H9 (cell line): ENCODE results near the gene ASGR1. TPM values are rescaled to one million over a fixed set of nuclear protein-coding genes. Genes with fewer than 3 reads are reported as not detected.

Experiments used
- DNase-seq: peaks from one replicate; pipeline ENCODE4 v3.0.0-alpha.2; 2017
- H2AFZ ChIP-seq: one replicate; pipeline ENCODE4 v1.6.1; 2013; ENCODE audit warnings: mild to moderate bottlenecking, low read length, control low read depth, moderate library complexity
- H2AK5ac ChIP-seq: 2 replicates; pipeline ENCODE4 v1.6.1; 2013; ENCODE audit warnings: low read length, control low read depth, mixed read lengths; ENCODE audit not compliant: insufficient read length
- H2BK120ac ChIP-seq: one replicate; pipeline ENCODE4 v1.6.1; 2013; ENCODE audit warnings: low read depth, mild to moderate bottlenecking, low read length, control low read depth, inconsistent platforms; ENCODE audit not compliant: poor library complexity, severe bottlenecking
- H2BK12ac ChIP-seq: 2 replicates; pipeline ENCODE4 v1.6.1; 2013; ENCODE audit warnings: low read length, control low read depth, mixed read lengths, low read depth; ENCODE audit not compliant: insufficient read length
- H2BK15ac ChIP-seq: 2 replicates; pipeline ENCODE4 v1.6.1; 2013; ENCODE audit warnings: low read depth, low read length, control low read depth
- H2BK20ac ChIP-seq: one replicate; pipeline ENCODE4 v1.6.1; 2013; ENCODE audit warnings: low read depth, mild to moderate bottlenecking, low read length, control low read depth, inconsistent platforms; ENCODE audit not compliant: poor library complexity, severe bottlenecking
- H2BK5ac ChIP-seq: 2 replicates; pipeline ENCODE4 v1.6.1; 2013; ENCODE audit warnings: low read length, control low read depth, mixed read lengths; ENCODE audit not compliant: insufficient read length
- H3K14ac ChIP-seq: 2 replicates; pipeline ENCODE4 v1.6.1; 2013; ENCODE audit warnings: low read length, control low read depth; ENCODE audit not compliant: insufficient read depth
- H3K18ac ChIP-seq: 2 replicates; pipeline ENCODE4 v1.6.1; 2013; ENCODE audit warnings: low read depth, mild to moderate bottlenecking, mixed read lengths, low read length, control low read depth; ENCODE audit not compliant: insufficient read length
- H3K23ac ChIP-seq: 2 replicates; pipeline ENCODE4 v1.6.1; 2013; ENCODE audit warnings: low read length, control low read depth, mixed read lengths, low read depth; ENCODE audit not compliant: insufficient read length
- H3K23me2 ChIP-seq: 2 replicates; pipeline ENCODE4 v1.6.1; 2013; ENCODE audit warnings: low read depth, mild to moderate bottlenecking, mixed read lengths, low read length, control low read depth; ENCODE audit not compliant: insufficient read length, poor library complexity, severe bottlenecking
- H3K27ac ChIP-seq: 2 replicates; pipeline ENCODE4 v1.5.1; 2013; ENCODE audit warnings: low read length, control low read depth, mixed read lengths, low read depth; ENCODE audit not compliant: insufficient read length
- H3K27me3 ChIP-seq: 2 replicates; pipeline ENCODE4 v1.6.1; 2013; ENCODE audit warnings: low read length, control low read depth, inconsistent platforms; ENCODE audit not compliant: insufficient read depth
- H3K4ac ChIP-seq: 2 replicates; pipeline ENCODE4 v1.6.1; 2013; ENCODE audit warnings: low read depth, mild to moderate bottlenecking, control low read depth, inconsistent platforms, low read length, moderate library complexity
- H3K4me1 ChIP-seq: 2 replicates; pipeline ENCODE4 v1.6.1; 2013; ENCODE audit warnings: low read length, control low read depth, inconsistent platforms; ENCODE audit not compliant: insufficient read depth
- H3K4me2 ChIP-seq: 2 replicates; pipeline ENCODE4 v1.6.1; 2013; ENCODE audit warnings: low read length, control low read depth, mixed read lengths; ENCODE audit not compliant: insufficient read length, insufficient read depth
- H3K56ac ChIP-seq: 2 replicates; pipeline ENCODE4 v1.6.1; 2013; ENCODE audit warnings: low read depth, mild to moderate bottlenecking, mixed read lengths, low read length, control low read depth; ENCODE audit not compliant: insufficient read length
- H3K79me1 ChIP-seq: 2 replicates; pipeline ENCODE4 v1.6.1; 2013; ENCODE audit warnings: low read depth, mild to moderate bottlenecking, moderate library complexity, low read length, control low read depth, inconsistent platforms; ENCODE audit not compliant: insufficient read depth, poor library complexity, severe bottlenecking
- H3K79me2 ChIP-seq: 2 replicates; pipeline ENCODE4 v1.6.1; 2013; ENCODE audit warnings: low read length, control low read depth, inconsistent platforms; ENCODE audit not compliant: insufficient read depth
- H3K9ac ChIP-seq: 2 replicates; pipeline ENCODE4 v1.6.1; 2013; ENCODE audit warnings: low read length, control low read depth, mixed read lengths; ENCODE audit not compliant: insufficient read length; ENCODE audit errors: extremely low read depth
- H3K9me3 ChIP-seq: one replicate; pipeline ENCODE4 v1.6.1; 2013; ENCODE audit warnings: low read depth, low read length, inconsistent platforms; ENCODE audit not compliant: control insufficient read depth
- H3T11ph ChIP-seq: one replicate; pipeline ENCODE4 v1.6.1; 2013; ENCODE audit warnings: mild to moderate bottlenecking, low read length, control low read depth, inconsistent platforms
- H4K20me1 ChIP-seq: one replicate; pipeline ENCODE4 v1.6.1; 2013; ENCODE audit not compliant: control insufficient read depth, insufficient read length, insufficient read depth
- H4K5ac ChIP-seq: 2 replicates; pipeline ENCODE4 v1.6.1; 2013; ENCODE audit warnings: low read depth, mild to moderate bottlenecking, mixed read lengths, low read length, control low read depth; ENCODE audit not compliant: insufficient read length
- H4K8ac ChIP-seq: replicated peaks from 2 replicates; pipeline ENCODE4 v1.6.1; 2013; ENCODE audit warnings: low read length, control low read depth, mixed read lengths, low read depth; ENCODE audit not compliant: insufficient read length
- H4K91ac ChIP-seq: 2 replicates; pipeline ENCODE4 v1.6.1; 2013; ENCODE audit warnings: low read depth, mild to moderate bottlenecking, moderate library complexity, mixed read lengths, low read length, control low read depth; ENCODE audit not compliant: insufficient read length
- H3K27ac Mint-ChIP-seq, 3 experiments: 2 replicates in 2 of 3; 3 replicates in 1 of 3; pipeline ENCODE4 v1.8.0; 2020 to 2021; ENCODE audit warnings: mixed read lengths in 3 of 3, mild to moderate bottlenecking in 1 of 3, moderate library complexity in 1 of 3
- H3K27me3 Mint-ChIP-seq: 2 replicates; pipeline ENCODE4 v1.8.0; 2021; ENCODE audit warnings: low read depth, mild to moderate bottlenecking, moderate library complexity, mixed read lengths
- H3K36me3 Mint-ChIP-seq, 3 experiments: 2 replicates in 2 of 3; 3 replicates in 1 of 3; pipeline ENCODE4 v1.8.0; 2020 to 2021; ENCODE audit warnings: low read depth in 3 of 3, mixed read lengths in 3 of 3; ENCODE audit not compliant: insufficient read depth in 1 of 3
- H3K4me1 Mint-ChIP-seq, 2 experiments: 2 replicates each; pipeline ENCODE4 v1.8.0; 2020; ENCODE audit warnings: mixed read lengths in 2 of 2
- H3K4me3 Mint-ChIP-seq, 2 experiments: 2 replicates in 1 of 2; 3 replicates in 1 of 2; pipeline ENCODE4 v1.8.0; 2020 to 2021; ENCODE audit warnings: mild to moderate bottlenecking in 2 of 2, mixed read lengths in 2 of 2, moderate library complexity in 1 of 2
- H3K9me3 Mint-ChIP-seq, 2 experiments: 2 replicates in 1 of 2; 3 replicates in 1 of 2; pipeline ENCODE4 v1.8.0; 2020; ENCODE audit warnings: mild to moderate bottlenecking in 2 of 2, mixed read lengths in 2 of 2, moderate library complexity in 1 of 2
- CTCF ChIP-seq: fragments of 200-600 bp; sonication (generic); conservative IDR thresholded peaks from 3 replicates; pipeline ENCODE4 v1.8.0; 2021; ENCODE audit warnings: antibody characterized with exemption, mild to moderate bottlenecking
- WGBS: extraction: QIAGEN DNeasy Blood & Tissue Kit; methylation state at CpG from one replicate; pipeline ENCODE4 v1.1.7; 2013; ENCODE audit warnings: missing lambda C conversion rate, low lambda C conversion rate, mixed read lengths; ENCODE audit not compliant: insufficient read length; ENCODE audit errors: extremely low coverage; 5-methylcytosine and 5-hydroxymethylcytosine counted together
- total RNA-seq: library from RNA; stranded (reverse); gene quantifications from 2 replicates; pipeline ENCODE4 v1.2.1, GENCODE V29; 2021

The ASGR1 gene
- total RNA-seq, 1 experiment from 2014 or later = 5.9 TPM

DNA sequence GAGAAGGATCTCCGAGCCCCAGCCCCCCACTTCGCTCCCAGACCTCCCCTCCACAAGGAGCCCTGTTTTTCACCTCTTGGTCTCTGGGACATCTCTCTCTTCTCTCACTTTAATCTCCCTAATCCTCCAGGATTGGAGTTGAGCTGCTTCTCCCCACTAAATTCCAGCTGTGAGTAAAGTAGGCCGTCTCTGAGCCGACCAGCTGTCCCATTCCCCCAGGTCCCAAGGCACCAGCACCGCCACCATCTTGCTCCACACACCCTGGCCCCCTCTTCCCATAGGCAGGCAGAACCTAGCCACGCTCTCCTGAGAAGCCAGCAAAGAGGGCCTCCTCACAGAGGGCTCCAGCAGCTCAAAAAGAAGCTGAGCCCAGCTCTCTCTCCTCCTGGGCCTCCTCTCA lies 39.6 kb upstream of the ASGR1 start:
- Mint-ChIP-seq H3K9me3 (no peaks in the 10 kb centered on the region; a peak in 1 of 5 replicates), H3K27me3 (peaks cover 1% of the 10 kb centered on the region; the same call in 1 of the 2 replicates), H3K36me3 (peaks cover 11 to 35% (median 27%) of the 10 kb centered on the region in 3 experiments; a peak in 6 of 7 replicates), H3K4me3 (peak overlapping the region; percentile 95 to 97), H3K4me1 (peaks cover 52 to 55% of the 10 kb centered on the region in 2 experiments), H3K27ac (peak overlapping the region in 1 of 3 experiments; percentile 66; a peak in 3 of 7 replicates)
- Histone ChIP-seq H3K56ac (no peak overlapping the region), H4K20me1 (no peaks in the 10 kb centered on the region), H3K79me2 (no peaks in the 10 kb centered on the region), H2AFZ (no peak overlapping the region), H3K27ac (no peak overlapping the region), H3K4ac (no peak overlapping the region), H3K23me2 (peaks cover 23% of the 10 kb centered on the region), H3K79me1 (no peaks in the 10 kb centered on the region), H2AK5ac (no peak overlapping the region), H2BK12ac (no peak overlapping the region), H4K8ac (no peak overlapping the region), H4K5ac (no peak overlapping the region), H3K18ac (no peak overlapping the region), H2BK5ac (no peak overlapping the region), H2BK15ac (no peak overlapping the region), H3T11ph (no peak overlapping the region), H3K9me3 (no peaks in the 10 kb centered on the region), H2BK120ac (no peak overlapping the region), H3K4me1 (no peaks in the 10 kb centered on the region; the same call in 1 of the 2 replicates), H3K27me3 (no peaks in the 10 kb centered on the region), H4K91ac (no peak overlapping the region), H3K14ac (no peak overlapping the region), H3K9ac (no peak overlapping the region), H3K23ac (no peak overlapping the region), H2BK20ac (no peak overlapping the region), H3K4me2 (no peak overlapping the region)
- TF ChIP-seq CTCF = no peak
- DNase-seq = no peak
- no CpG with 5 or more reads among the region's 6 CpGs for WGBS
